ENCODE data around the gene SMYD1. TPM values are rescaled to one million over a fixed set of nuclear protein-coding genes. Genes with fewer than 3 reads are reported as not detected.

SMYD1 gene
- total RNA-seq, 2 experiments from 2014 or later = not detected

GRCh38 chr2:88087073-88087472 is 19.4 kb downstream of the SMYD1 start:
- no peak for DNase-seq
- ChIA-PET POLR2A (no interaction called here), CTCF (interaction anchor here (0.6 kb wide), 1 partner anchor 90 kb away, joined by 7 read pairs; no protein-coding TSS in a partner anchor)
- Mint-ChIP-seq H3K36me3 (ENCODE audit: low read depth) (no peaks in the 10 kb centered on the region), H3K27ac (no peak overlapping the region), H3K4me3 (no peak overlapping the region), H3K4me1 (peaks cover 18% of the 10 kb centered on the region), H3K9me3 (ENCODE audit: low read depth) (no peaks in the 10 kb centered on the region), H3K27me3 (no peaks in the 10 kb centered on the region)
- intact Hi-C loops (cut with DNase I, micrococcal nuclease) = no loop called here
- ATAC-seq = no peak

DNA sequence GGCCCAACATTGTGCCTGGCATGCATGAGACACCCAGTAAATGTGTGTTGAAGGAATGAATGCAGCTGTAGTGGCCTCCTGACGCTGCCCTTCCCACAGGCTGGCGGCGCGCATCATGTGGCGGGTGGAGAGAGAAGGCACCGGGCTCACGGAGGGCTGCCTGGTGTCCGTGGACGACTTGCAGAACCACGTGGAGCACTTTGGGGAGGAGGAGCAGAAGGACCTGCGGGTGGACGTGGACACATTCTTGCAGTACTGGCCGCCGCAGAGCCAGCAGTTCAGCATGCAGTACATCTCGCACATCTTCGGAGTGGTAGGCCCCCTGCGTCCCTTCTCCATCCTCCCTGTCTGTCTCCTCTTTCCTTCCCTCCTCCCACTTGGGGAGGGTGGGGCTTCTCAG is 20.1 kb downstream of the SMYD1 start:
- H3K27ac Mint-ChIP-seq = no peak overlapping the region
- no peak for ATAC-seq
- CTCF ChIA-PET = no interaction called here
- DNase-seq = no peak
- H3K4me1 Mint-ChIP-seq = peaks cover 18% of the 10 kb centered on the region
- intact Hi-C loops (cut with DNase I, micrococcal nuclease) = no loop called here
- no peaks in the 10 kb centered on the region for H3K9me3 Mint-ChIP-seq (ENCODE audit: low read depth)
- no peaks in the 10 kb centered on the region for H3K36me3 Mint-ChIP-seq (ENCODE audit: low read depth)
- no peak overlapping the region for H3K4me3 Mint-ChIP-seq
- POLR2A ChIA-PET = no interaction called here
- H3K27me3 Mint-ChIP-seq = no peaks in the 10 kb centered on the region

DNA sequence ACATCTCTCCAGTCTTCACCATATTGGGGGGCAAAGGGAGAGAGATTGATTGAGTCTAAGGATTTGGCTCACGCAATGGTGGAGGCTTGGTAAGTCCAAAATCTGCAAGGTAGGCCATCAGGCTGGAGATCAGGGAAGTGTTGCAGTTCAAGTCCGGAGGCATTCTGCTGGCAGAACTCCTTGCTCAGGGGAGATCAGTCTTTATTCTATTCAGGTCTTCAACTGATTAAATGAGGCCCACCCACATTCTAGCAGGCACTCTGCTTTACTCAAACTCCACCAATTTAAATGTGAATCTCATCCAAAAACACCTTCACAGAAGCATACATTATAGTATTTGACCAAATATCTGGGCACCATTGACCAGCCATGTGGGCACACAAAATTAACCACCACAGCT is 21.4 kb downstream of the SMYD1 start:
- H3K36me3 Mint-ChIP-seq (ENCODE audit: low read depth) = no peaks in the 10 kb centered on the region
- ATAC-seq (no peak), DNase-seq (no peak)
- H3K4me3 Mint-ChIP-seq = no peak overlapping the region
- intact Hi-C loops (cut with DNase I, micrococcal nuclease) = no loop called here
- H3K9me3 Mint-ChIP-seq (ENCODE audit: low read depth) = no peaks in the 10 kb centered on the region
- ChIA-PET POLR2A (no interaction called here), CTCF (interaction anchor here (0.7 kb wide), 2 partner anchors 37 to 54 kb away, joined by 3 to 5 read pairs; no protein-coding TSS in a partner anchor)
- no peaks in the 10 kb centered on the region for H3K27me3 Mint-ChIP-seq
- peaks cover 18% of the 10 kb centered on the region for H3K4me1 Mint-ChIP-seq
- H3K27ac Mint-ChIP-seq = no peak overlapping the region

- peak; percentile 60 for DNase-seq
- Mint-ChIP-seq H3K4me3 (no peak overlapping the region), H3K27ac (peak overlapping the region; percentile 73), H3K36me3 (ENCODE audit: low read depth) (no peaks in the 10 kb centered on the region), H3K9me3 (ENCODE audit: low read depth) (no peaks in the 10 kb centered on the region), H3K4me1 (peaks cover 18% of the 10 kb centered on the region), H3K27me3 (no peaks in the 10 kb centered on the region)
- ChIA-PET CTCF (interaction anchor here (1.4 to 1.7 kb wide), 2 partner anchors 10 to 30 kb away, joined by 6 to 10 read pairs; no protein-coding TSS in a partner anchor), POLR2A (interaction anchor here (0.6 kb wide), 1 partner anchor 43 kb away, joined by 3 read pairs; no protein-coding TSS in a partner anchor)
- intact Hi-C loops (cut with DNase I, micrococcal nuclease) = no loop called here
- ATAC-seq = peak; percentile 83
Measured at GRCh38 chr2:88090446-88091283, 23.0 kb downstream of the SMYD1 start.

DNA sequence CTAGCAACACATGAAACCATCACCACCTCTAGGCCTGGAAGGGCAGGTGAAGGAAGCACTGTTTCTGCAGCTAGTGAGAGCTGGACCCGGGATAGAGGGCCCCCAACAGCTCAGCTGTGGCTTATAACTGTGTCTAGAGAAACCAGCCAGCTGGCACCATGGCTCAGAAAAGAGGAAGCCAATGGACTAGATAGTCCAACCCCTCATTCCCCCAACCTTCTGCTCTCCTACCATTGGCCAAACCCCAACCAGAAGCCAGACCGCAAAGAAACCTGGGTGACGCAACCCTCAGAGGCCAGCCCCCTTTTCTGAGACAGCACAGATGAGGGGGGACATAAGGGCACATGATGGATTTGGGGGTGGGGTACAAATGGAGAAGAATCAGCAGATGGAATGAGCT is 24.3 kb downstream of the SMYD1 start:
- H3K36me3 Mint-ChIP-seq (ENCODE audit: low read depth) = no peaks in the 10 kb centered on the region
- peaks cover 18% of the 10 kb centered on the region for H3K4me1 Mint-ChIP-seq
- intact Hi-C loops (cut with DNase I, micrococcal nuclease) = no loop called here
- DNase-seq (no peak), ATAC-seq (no peak)
- no peak overlapping the region for H3K27ac Mint-ChIP-seq
- H3K4me3 Mint-ChIP-seq = no peak overlapping the region
- H3K9me3 Mint-ChIP-seq (ENCODE audit: low read depth) = no peaks in the 10 kb centered on the region
- no peaks in the 10 kb centered on the region for H3K27me3 Mint-ChIP-seq
- ChIA-PET POLR2A (no interaction called here), CTCF (interaction anchor here (0.9 to 1.7 kb wide), 3 partner anchors 9 to 31 kb away, joined by 3 to 6 read pairs (median 4); no protein-coding TSS in a partner anchor)

DNA sequence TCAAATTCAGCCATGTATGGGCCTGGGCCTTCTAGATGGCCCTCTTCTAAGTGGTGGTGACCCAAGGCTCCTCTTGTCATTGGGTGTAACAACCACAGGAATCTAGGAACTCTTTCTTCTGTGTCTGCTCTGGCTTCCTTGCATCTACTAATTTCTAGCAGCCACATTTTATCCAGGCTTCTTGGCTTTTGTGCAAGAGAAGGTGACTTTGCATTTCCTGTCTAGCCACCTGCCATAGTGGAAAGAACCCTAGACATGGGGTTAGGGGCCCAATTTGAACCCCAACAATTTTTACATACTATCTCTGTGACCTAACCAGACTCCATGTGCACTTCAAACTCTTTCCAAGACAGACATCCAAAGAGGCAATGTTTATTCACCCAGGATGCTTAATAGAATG is 25.1 kb downstream of the SMYD1 start:
- intact Hi-C loops (cut with DNase I, micrococcal nuclease) = no loop called here
- ChIA-PET POLR2A (no interaction called here), CTCF (interaction anchor here (0.6 to 1.3 kb wide), 2 partner anchors 17 to 31 kb away, joined by 3 to 4 read pairs; no protein-coding TSS in a partner anchor)
- DNase-seq (no peak), ATAC-seq (no peak)
- Mint-ChIP-seq H3K27me3 (no peaks in the 10 kb centered on the region), H3K9me3 (ENCODE audit: low read depth) (no peaks in the 10 kb centered on the region), H3K36me3 (ENCODE audit: low read depth) (no peaks in the 10 kb centered on the region), H3K27ac (no peak overlapping the region), H3K4me3 (no peak overlapping the region), H3K4me1 (peaks cover 18% of the 10 kb centered on the region)

- Mint-ChIP-seq H3K27me3 (no peaks in the 10 kb centered on the region), H3K4me3 (no peak overlapping the region), H3K9me3 (ENCODE audit: low read depth) (no peaks in the 10 kb centered on the region), H3K36me3 (ENCODE audit: low read depth) (no peaks in the 10 kb centered on the region), H3K4me1 (peaks cover 14% of the 10 kb centered on the region), H3K27ac (no peak overlapping the region)
- DNase-seq (no peak), ATAC-seq (no peak)
- intact Hi-C loops (cut with DNase I, micrococcal nuclease) = no loop called here
- ChIA-PET POLR2A (no interaction called here), CTCF (interaction anchor here (1.3 kb wide), 1 partner anchor 34 kb away, joined by 5 read pairs; no protein-coding TSS in a partner anchor)
Measured at GRCh38 chr2:88095022-88095421, 27.4 kb downstream of the SMYD1 start.

DNA sequence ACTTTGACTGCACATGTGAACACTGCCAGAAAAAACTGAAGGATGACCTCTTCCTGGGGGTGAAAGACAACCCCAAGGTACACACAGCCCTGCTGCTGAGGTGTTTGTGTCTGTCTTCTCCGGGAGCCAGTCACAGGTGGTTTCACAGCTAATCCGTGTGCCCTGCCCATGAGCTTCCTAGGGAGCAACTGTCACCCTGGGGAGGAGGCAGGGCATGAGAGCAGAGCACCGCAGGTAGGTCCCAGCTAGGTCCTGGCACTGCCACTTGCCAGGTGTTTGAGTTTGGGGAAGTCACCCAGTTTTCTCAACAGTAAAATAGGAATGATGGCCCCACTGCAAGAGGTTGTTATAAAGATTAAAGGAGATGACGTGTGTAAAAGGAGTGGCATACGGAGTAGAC is 29.1 kb downstream of the SMYD1 start:
- ATAC-seq (no peak), DNase-seq (no peak)
- ChIA-PET POLR2A (interaction anchor here (0.5 kb wide), 1 partner anchor 34 kb away, joined by 3 read pairs; no protein-coding TSS in a partner anchor), CTCF (interaction anchor here (0.6 to 1.3 kb wide), 2 partner anchors 36 to 63 kb away, joined by 3 to 5 read pairs; no protein-coding TSS in a partner anchor)
- H3K36me3 Mint-ChIP-seq (ENCODE audit: low read depth) = no peaks in the 10 kb centered on the region
- H3K4me3 Mint-ChIP-seq = no peak overlapping the region
- intact Hi-C loops (cut with DNase I, micrococcal nuclease) = no loop called here
- no peak overlapping the region for H3K27ac Mint-ChIP-seq
- H3K4me1 Mint-ChIP-seq = no peaks in the 10 kb centered on the region
- no peaks in the 10 kb centered on the region for H3K9me3 Mint-ChIP-seq (ENCODE audit: low read depth)
- no peaks in the 10 kb centered on the region for H3K27me3 Mint-ChIP-seq

- intact Hi-C loops (cut with DNase I, micrococcal nuclease) = no loop called here
- ATAC-seq (no peak), DNase-seq (no peak)
- no peaks in the 10 kb centered on the region for H3K36me3 Mint-ChIP-seq (ENCODE audit: low read depth)
- H3K9me3 Mint-ChIP-seq (ENCODE audit: low read depth) = no peaks in the 10 kb centered on the region
- H3K4me3 Mint-ChIP-seq = no peak overlapping the region
- no peaks in the 10 kb centered on the region for H3K27me3 Mint-ChIP-seq
- POLR2A ChIA-PET = no interaction called here
- H3K4me1 Mint-ChIP-seq = no peaks in the 10 kb centered on the region
- no peak overlapping the region for H3K27ac Mint-ChIP-seq
- CTCF ChIA-PET = no interaction called here
Measured at GRCh38 chr2:88097192-88097591, 29.6 kb downstream of the SMYD1 start.

GRCh38 chr2:88097891-88098557 is 30.4 kb downstream of the SMYD1 start:
- H3K4me1 Mint-ChIP-seq = no peaks in the 10 kb centered on the region
- ChIA-PET POLR2A (no interaction called here), CTCF (no interaction called here)
- ATAC-seq (no peak), DNase-seq (no peak)
- no peak overlapping the region for H3K4me3 Mint-ChIP-seq
- H3K27ac Mint-ChIP-seq = no peak overlapping the region
- peaks cover 6% of the 10 kb centered on the region for H3K27me3 Mint-ChIP-seq
- no peaks in the 10 kb centered on the region for H3K9me3 Mint-ChIP-seq (ENCODE audit: low read depth)
- H3K36me3 Mint-ChIP-seq (ENCODE audit: low read depth) = no peaks in the 10 kb centered on the region
- intact Hi-C loops (cut with DNase I, micrococcal nuclease) = no loop called here

GRCh38 chr2:88098558-88098900 is 30.9 kb downstream of the SMYD1 start:
- Mint-ChIP-seq H3K36me3 (ENCODE audit: low read depth) (no peaks in the 10 kb centered on the region), H3K9me3 (ENCODE audit: low read depth) (no peaks in the 10 kb centered on the region), H3K27me3 (peaks cover 6% of the 10 kb centered on the region), H3K27ac (no peak overlapping the region), H3K4me1 (no peaks in the 10 kb centered on the region), H3K4me3 (no peak overlapping the region)
- no peak for DNase-seq
- CTCF ChIA-PET = no interaction called here
- ATAC-seq = no peak
- POLR2A ChIA-PET = no interaction called here
- intact Hi-C loops (cut with DNase I, micrococcal nuclease) = no loop called here
